ENCODE measurements around the gene VSIG10L. TPM values are rescaled to one million over a fixed set of nuclear protein-coding genes. Genes with fewer than 3 reads are reported as not detected.
A peak's percentile ranks its signal among the peaks of the same experiment; 100 is the strongest.

The VSIG10L gene
- total RNA-seq, 1 donor from 2014 or later: 0.52 TPM

- H3K9me3 ChIP-seq (ENCODE audit: control insufficient read depth in 3 of 3, low read length in 3 of 3): no peaks in the 10 kb centered on the region
- peak within 1 kb of the TSS; percentile 93 for H3K27ac ChIP-seq (ENCODE audit: low read depth, low read length)
- peak within 1 kb of the TSS; percentile 89 to 99 (median 98) for H3K9ac ChIP-seq (ENCODE audit: low read depth in 1 of 3, low read length in 3 of 3)
- H3K27me3 ChIP-seq (ENCODE audit: control insufficient read depth in 3 of 3, insufficient read depth in 3 of 3, low read length in 3 of 3): no peaks in the 10 kb centered on the region
- H3K4me3 ChIP-seq (ENCODE audit: low read length in 3 of 3): peak within 1 kb of the TSS; percentile 87 to 98 (median 95)
- H3K4me1 ChIP-seq (ENCODE audit: control insufficient read depth in 3 of 3, insufficient read depth in 3 of 3, low read length in 3 of 3): peaks cover 31 to 44% (median 32%) of the 10 kb centered on the region in 3 donors
- H3K36me3 ChIP-seq (ENCODE audit: control insufficient read depth in 3 of 3, insufficient read depth in 3 of 3, low read length in 3 of 3): no peaks in the 10 kb centered on the region
Observed at GRCh38 chr19:51365965-51366388, 24.0 kb upstream of the VSIG10L start, which contains the start of gene ETFB. Gene ETFB, minus strand, starts transcription at chr19:51366388. Its CDS starts 62 bp downstream, at chr19:51366326.

- Histone ChIP-seq H3K9me3 (ENCODE audit: control insufficient read depth in 3 of 3, low read length in 3 of 3) (no peaks in the 10 kb centered on the region), H3K4me3 (ENCODE audit: low read length in 3 of 3) (peak overlapping the region; percentile 79 to 98 (median 95)), H3K9ac (ENCODE audit: low read depth in 1 of 3, low read length in 3 of 3) (peak overlapping the region; percentile 88 to 99 (median 98)), H3K27ac (ENCODE audit: low read depth, low read length) (peak overlapping the region; percentile 93), H3K27me3 (ENCODE audit: control insufficient read depth in 3 of 3, insufficient read depth in 3 of 3, low read length in 3 of 3) (no peaks in the 10 kb centered on the region), H3K4me1 (ENCODE audit: control insufficient read depth in 3 of 3, insufficient read depth in 3 of 3, low read length in 3 of 3) (peaks cover 31 to 44% (median 32%) of the 10 kb centered on the region in 3 donors), H3K36me3 (ENCODE audit: control insufficient read depth in 3 of 3, insufficient read depth in 3 of 3, low read length in 3 of 3) (no peaks in the 10 kb centered on the region)
Observed at GRCh38 chr19:51365211-51365964, 23.4 kb upstream of the VSIG10L start.

- no peaks in the 10 kb centered on the region for H3K9me3 ChIP-seq (ENCODE audit: control insufficient read depth in 3 of 3, low read length in 3 of 3)
- H3K4me3 ChIP-seq (ENCODE audit: low read length in 3 of 3): peak overlapping the region in 1 of 3 donors; percentile 35
- H3K4me1 ChIP-seq (ENCODE audit: control insufficient read depth in 3 of 3, insufficient read depth in 3 of 3, low read length in 3 of 3): peaks cover 31 to 44% (median 32%) of the 10 kb centered on the region in 3 donors
- H3K27ac ChIP-seq (ENCODE audit: low read depth, low read length): no peak overlapping the region
- peak overlapping the region in 2 of 3 donors; percentile 40 to 60 for H3K9ac ChIP-seq (ENCODE audit: low read depth in 1 of 3, low read length in 3 of 3)
- no peaks in the 10 kb centered on the region for H3K27me3 ChIP-seq (ENCODE audit: control insufficient read depth in 3 of 3, insufficient read depth in 3 of 3, low read length in 3 of 3)
- H3K36me3 ChIP-seq (ENCODE audit: control insufficient read depth in 3 of 3, insufficient read depth in 3 of 3, low read length in 3 of 3): no peaks in the 10 kb centered on the region
Observed at GRCh38 chr19:51364200-51365106, 22.5 kb upstream of the VSIG10L start.

GRCh38 chr19:51361239-51361638 lies 19.3 kb upstream of the VSIG10L start:
- no peak overlapping the region for H3K27ac ChIP-seq (ENCODE audit: low read depth, low read length)

GRCh38 chr19:51359294-51359693 lies 17.4 kb upstream of the VSIG10L start:
- peaks cover 0 to 4% (median 0%) of the 10 kb centered on the region in 3 donors for H3K36me3 ChIP-seq (ENCODE audit: control insufficient read depth in 3 of 3, insufficient read depth in 3 of 3, low read length in 3 of 3)
- no peaks in the 10 kb centered on the region for H3K9me3 ChIP-seq (ENCODE audit: control insufficient read depth in 3 of 3, low read length in 3 of 3)
- no peaks in the 10 kb centered on the region for H3K27me3 ChIP-seq (ENCODE audit: control insufficient read depth in 3 of 3, insufficient read depth in 3 of 3, low read length in 3 of 3)
- no peak overlapping the region for H3K4me3 ChIP-seq (ENCODE audit: low read length in 3 of 3)
- H3K4me1 ChIP-seq (ENCODE audit: control insufficient read depth in 3 of 3, insufficient read depth in 3 of 3, low read length in 3 of 3): peaks cover 8 to 19% (median 12%) of the 10 kb centered on the region in 3 donors
- no peak overlapping the region for H3K27ac ChIP-seq (ENCODE audit: low read depth, low read length)
- H3K9ac ChIP-seq (ENCODE audit: low read depth in 1 of 3, low read length in 3 of 3): no peak overlapping the region

More at GRCh38 chr19:51361239-51361638, 19.3 kb upstream of the VSIG10L start:
- H3K9me3 ChIP-seq (ENCODE audit: control insufficient read depth in 3 of 3, low read length in 3 of 3): no peaks in the 10 kb centered on the region
- no peak overlapping the region for H3K4me3 ChIP-seq (ENCODE audit: low read length in 3 of 3)
- H3K4me1 ChIP-seq (ENCODE audit: control insufficient read depth in 3 of 3, insufficient read depth in 3 of 3, low read length in 3 of 3): peaks cover 22 to 29% (median 22%) of the 10 kb centered on the region in 3 donors
- peaks cover 0 to 3% (median 0%) of the 10 kb centered on the region in 3 donors for H3K36me3 ChIP-seq (ENCODE audit: control insufficient read depth in 3 of 3, insufficient read depth in 3 of 3, low read length in 3 of 3)
- no peaks in the 10 kb centered on the region for H3K27me3 ChIP-seq (ENCODE audit: control insufficient read depth in 3 of 3, insufficient read depth in 3 of 3, low read length in 3 of 3)
- no peak overlapping the region for H3K9ac ChIP-seq (ENCODE audit: low read depth in 1 of 3, low read length in 3 of 3)

GRCh38 chr19:51357952-51358351 lies 16.0 kb upstream of the VSIG10L start:
- H3K4me3 ChIP-seq (ENCODE audit: low read length in 3 of 3): no peak overlapping the region
- H3K27ac ChIP-seq (ENCODE audit: low read depth, low read length): no peak overlapping the region
- H3K9ac ChIP-seq (ENCODE audit: low read depth in 1 of 3, low read length in 3 of 3): no peak overlapping the region
- no peaks in the 10 kb centered on the region for H3K9me3 ChIP-seq (ENCODE audit: control insufficient read depth in 3 of 3, low read length in 3 of 3)
- H3K27me3 ChIP-seq (ENCODE audit: control insufficient read depth in 3 of 3, insufficient read depth in 3 of 3, low read length in 3 of 3): no peaks in the 10 kb centered on the region
- peaks cover 5 to 6% (median 5%) of the 10 kb centered on the region in 3 donors for H3K4me1 ChIP-seq (ENCODE audit: control insufficient read depth in 3 of 3, insufficient read depth in 3 of 3, low read length in 3 of 3)
- peaks cover under 1 to 8% (median 2%) of the 10 kb centered on the region in 3 donors for H3K36me3 ChIP-seq (ENCODE audit: control insufficient read depth in 3 of 3, insufficient read depth in 3 of 3, low read length in 3 of 3)

GRCh38 chr19:51356159-51356801 lies 14.3 kb upstream of the VSIG10L start:
- Histone ChIP-seq H3K27me3 (ENCODE audit: control insufficient read depth in 3 of 3, insufficient read depth in 3 of 3, low read length in 3 of 3) (no peaks in the 10 kb centered on the region), H3K4me1 (ENCODE audit: control insufficient read depth in 3 of 3, insufficient read depth in 3 of 3, low read length in 3 of 3) (peaks cover 0 to 2% (median 0%) of the 10 kb centered on the region in 3 donors), H3K36me3 (ENCODE audit: control insufficient read depth in 3 of 3, insufficient read depth in 3 of 3, low read length in 3 of 3) (peaks cover 16 to 20% (median 18%) of the 10 kb centered on the region in 3 donors), H3K9me3 (ENCODE audit: control insufficient read depth in 3 of 3, low read length in 3 of 3) (no peaks in the 10 kb centered on the region), H3K4me3 (ENCODE audit: low read length in 3 of 3) (no peak overlapping the region), H3K27ac (ENCODE audit: low read depth, low read length) (no peak overlapping the region), H3K9ac (ENCODE audit: low read depth in 1 of 3, low read length in 3 of 3) (no peak overlapping the region)

GRCh38 chr19:51354742-51355148 lies 12.8 kb upstream of the VSIG10L start:
- Histone ChIP-seq H3K4me3 (ENCODE audit: low read length in 3 of 3) (no peak overlapping the region), H3K27me3 (ENCODE audit: control insufficient read depth in 3 of 3, insufficient read depth in 3 of 3, low read length in 3 of 3) (no peaks in the 10 kb centered on the region), H3K4me1 (ENCODE audit: control insufficient read depth in 3 of 3, insufficient read depth in 3 of 3, low read length in 3 of 3) (peaks cover 0 to 2% (median 0%) of the 10 kb centered on the region in 3 donors), H3K9ac (ENCODE audit: low read depth in 1 of 3, low read length in 3 of 3) (no peak overlapping the region), H3K27ac (ENCODE audit: low read depth, low read length) (no peak overlapping the region), H3K9me3 (ENCODE audit: control insufficient read depth in 3 of 3, low read length in 3 of 3) (no peaks in the 10 kb centered on the region), H3K36me3 (ENCODE audit: control insufficient read depth in 3 of 3, insufficient read depth in 3 of 3, low read length in 3 of 3) (peaks cover 28 to 32% (median 31%) of the 10 kb centered on the region in 3 donors)

GRCh38 chr19:51354103-51354741 lies 12.3 kb upstream of the VSIG10L start:
- Histone ChIP-seq H3K4me1 (ENCODE audit: control insufficient read depth in 3 of 3, insufficient read depth in 3 of 3, low read length in 3 of 3) (peaks cover 0 to 2% (median 0%) of the 10 kb centered on the region in 3 donors), H3K4me3 (ENCODE audit: low read length in 3 of 3) (no peak overlapping the region), H3K27ac (ENCODE audit: low read depth, low read length) (no peak overlapping the region), H3K9ac (ENCODE audit: low read depth in 1 of 3, low read length in 3 of 3) (no peak overlapping the region), H3K36me3 (ENCODE audit: control insufficient read depth in 3 of 3, insufficient read depth in 3 of 3, low read length in 3 of 3) (peaks cover 30 to 32% (median 31%) of the 10 kb centered on the region in 3 donors), H3K27me3 (ENCODE audit: control insufficient read depth in 3 of 3, insufficient read depth in 3 of 3, low read length in 3 of 3) (no peaks in the 10 kb centered on the region), H3K9me3 (ENCODE audit: control insufficient read depth in 3 of 3, low read length in 3 of 3) (no peaks in the 10 kb centered on the region)
